Measurements from ENCODE around the gene EPHX1.
"Not testable (repeated sequence)": the region's sequence is repeated elsewhere in the genome, so short reads cannot be mapped to it uniquely, and the experiment has no call there.

EPHX1 gene

DNA sequence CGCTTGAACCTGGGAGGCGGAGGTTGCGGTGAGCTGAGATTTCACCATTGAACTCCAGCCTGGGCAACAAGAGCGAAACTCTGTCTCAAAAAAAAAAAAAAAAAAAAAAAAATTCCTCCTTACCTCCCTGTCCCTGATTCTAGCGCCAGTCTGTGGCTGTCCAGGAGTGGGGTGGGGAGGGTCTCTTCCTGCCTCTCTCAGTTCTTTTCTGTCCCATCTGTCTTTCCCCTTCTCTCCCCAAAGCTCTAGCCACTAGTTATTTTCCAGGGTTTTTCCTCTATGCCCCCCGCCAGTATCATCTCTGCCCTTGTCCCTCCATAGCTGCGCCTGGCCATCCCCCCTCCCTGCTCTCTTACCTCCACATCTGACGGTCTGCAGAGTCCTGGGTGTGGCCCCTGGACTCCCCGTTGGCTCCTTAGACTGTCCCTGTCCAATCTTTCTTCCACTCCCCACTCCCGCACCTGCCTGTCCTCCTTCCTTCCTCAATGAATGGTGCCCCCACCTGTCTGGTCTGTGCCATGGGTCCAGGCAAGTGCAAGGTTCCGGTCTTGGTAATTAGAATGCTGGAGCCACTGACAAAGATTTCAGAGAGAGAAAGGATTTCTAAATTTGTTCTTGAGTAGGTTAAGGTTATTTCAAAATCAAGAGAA lies 73.8 kb downstream of the EPHX1 start:
- no peak for DNase-seq

- DNase-seq: no peak
Observed at GRCh38 chr1:225885336-225885735, 75.4 kb downstream of the EPHX1 start.

- no peak for DNase-seq
Observed at GRCh38 chr1:225886159-225887029, 76.5 kb downstream of the EPHX1 start.

GRCh38 chr1:225887030-225887314 lies 77.0 kb downstream of the EPHX1 start:
- no peak for DNase-seq

DNA sequence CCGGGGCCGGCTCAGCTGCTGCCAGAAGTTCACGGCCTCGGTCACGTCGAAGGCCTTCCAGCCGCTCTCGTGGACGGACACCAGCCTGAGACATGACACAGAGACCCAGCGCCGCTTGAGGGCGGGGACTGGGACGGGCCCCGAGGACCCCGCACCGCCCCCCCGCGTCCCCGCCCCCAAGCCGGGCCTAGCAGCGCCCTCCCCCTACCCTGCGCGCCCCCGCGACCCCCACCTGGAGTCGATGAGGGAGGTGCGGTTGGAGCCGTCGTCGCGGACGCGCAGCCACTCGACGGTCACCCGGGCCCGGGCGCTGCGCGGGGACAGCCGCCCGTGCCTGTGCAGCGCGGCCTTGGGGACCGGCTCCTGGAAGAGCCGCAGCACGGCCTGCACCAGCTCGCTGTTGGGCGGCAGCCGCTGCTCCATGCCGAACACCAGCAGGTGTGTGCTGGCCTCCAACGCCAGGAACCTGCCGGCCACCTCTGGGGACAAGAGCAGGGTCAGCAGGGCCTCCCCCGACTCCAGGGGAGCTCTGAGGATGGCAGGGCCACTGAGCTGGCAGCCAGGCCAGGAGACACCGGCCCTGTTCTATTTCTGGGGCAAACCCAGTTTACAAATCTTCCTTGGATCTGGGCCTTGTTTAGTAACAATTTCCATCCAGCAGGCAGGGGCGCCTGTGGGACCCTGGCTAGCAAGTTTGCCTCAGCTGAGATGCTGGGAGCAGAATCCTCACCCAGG lies 77.8 kb downstream of the EPHX1 start:
- DNase-seq: not testable (repeated sequence)

DNA sequence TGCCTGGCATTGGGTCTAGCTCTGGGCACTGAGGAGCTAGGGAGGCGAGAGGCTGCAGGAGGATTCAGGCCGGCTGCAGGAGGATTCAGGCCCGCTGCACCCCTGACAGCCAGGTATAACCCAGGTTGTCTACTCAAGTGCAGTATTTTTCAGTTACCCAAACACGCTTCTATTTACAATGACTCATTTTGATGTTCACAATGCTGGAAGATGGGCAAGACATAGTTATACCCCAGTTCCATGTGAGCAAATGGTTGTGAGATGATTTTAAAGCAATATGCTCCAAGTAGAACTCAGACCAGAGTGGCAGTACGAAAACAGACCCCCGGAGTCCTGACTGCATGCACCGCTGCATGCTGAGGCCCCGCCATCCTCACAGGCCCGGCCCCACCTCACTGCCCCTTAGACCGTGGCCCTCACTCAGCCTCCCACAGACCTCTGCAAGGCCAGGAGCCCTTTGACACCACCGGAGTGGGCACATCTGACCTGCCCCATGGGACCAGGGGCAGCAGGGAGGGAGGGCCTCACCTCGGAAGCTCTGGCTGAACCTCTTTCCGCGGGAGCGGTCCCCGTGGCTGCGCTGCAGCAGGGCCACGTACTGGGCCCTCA lies 78.5 kb downstream of the EPHX1 start:
- no peak for DNase-seq

DNA sequence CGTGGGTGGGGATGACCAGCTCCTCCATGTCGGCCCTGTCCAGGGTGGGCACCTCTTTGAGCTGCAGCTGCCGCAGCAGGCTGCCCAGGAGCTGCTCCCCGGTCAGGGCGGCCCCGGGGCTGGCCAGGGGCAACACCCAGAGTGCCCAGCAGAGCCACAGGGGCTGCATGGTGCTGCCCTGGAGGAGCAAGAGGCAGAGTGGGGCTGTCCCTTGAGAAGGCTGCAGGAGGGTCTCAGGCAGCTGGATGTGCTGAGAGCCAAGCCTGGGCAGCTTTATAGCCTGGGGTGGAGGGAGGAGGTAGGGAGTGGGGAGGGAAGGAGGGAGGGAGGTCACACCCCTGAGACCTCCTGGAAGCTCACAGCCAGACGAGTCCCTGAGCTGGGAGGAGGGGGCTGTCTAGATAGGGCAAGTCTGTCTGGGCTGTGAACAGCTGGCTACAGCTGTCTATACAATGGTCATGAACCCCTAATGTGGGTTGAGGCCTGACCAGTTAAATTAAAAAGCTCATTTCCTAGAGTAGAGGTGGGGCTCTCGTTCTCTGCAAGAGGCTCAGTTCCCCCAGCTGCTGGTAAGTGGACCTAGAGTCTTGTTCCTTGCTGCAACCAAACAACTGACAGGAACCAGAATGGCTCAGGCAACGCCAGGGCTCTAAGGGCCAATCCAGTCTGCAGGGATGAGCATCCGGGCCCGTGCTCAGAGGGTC lies 79.1 kb downstream of the EPHX1 start, which contains the start of gene LEFTY1:
Gene LEFTY1 (minus strand): TSS at position 249 of the 704 bp plus-strand sequence. CDS start 80 bp downstream, at position 169.
- no peak for DNase-seq

DNA sequence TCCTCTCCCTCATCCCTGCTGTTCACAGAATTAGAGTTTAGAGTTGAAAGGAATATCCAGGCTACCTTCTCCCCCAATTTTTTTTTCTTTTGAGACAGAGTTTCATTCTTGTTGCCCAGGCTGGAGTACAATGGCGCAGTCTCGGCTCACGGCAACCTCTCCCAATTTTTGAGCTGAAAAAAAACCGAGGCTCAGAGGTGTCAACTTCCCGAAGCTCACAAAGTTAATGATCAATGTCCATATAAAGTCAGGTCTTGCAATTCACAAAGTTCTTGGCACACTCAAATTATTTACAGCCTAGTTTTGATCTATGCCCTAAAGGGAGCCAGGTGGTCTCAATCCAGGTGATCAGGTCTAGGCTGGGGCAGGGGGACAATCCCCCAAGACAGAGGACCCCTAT lies 79.8 kb downstream of the EPHX1 start:
- DNase-seq: no peak

- DNase-seq: no peak
Observed at GRCh38 chr1:225890346-225891228, 80.7 kb downstream of the EPHX1 start.

DNA sequence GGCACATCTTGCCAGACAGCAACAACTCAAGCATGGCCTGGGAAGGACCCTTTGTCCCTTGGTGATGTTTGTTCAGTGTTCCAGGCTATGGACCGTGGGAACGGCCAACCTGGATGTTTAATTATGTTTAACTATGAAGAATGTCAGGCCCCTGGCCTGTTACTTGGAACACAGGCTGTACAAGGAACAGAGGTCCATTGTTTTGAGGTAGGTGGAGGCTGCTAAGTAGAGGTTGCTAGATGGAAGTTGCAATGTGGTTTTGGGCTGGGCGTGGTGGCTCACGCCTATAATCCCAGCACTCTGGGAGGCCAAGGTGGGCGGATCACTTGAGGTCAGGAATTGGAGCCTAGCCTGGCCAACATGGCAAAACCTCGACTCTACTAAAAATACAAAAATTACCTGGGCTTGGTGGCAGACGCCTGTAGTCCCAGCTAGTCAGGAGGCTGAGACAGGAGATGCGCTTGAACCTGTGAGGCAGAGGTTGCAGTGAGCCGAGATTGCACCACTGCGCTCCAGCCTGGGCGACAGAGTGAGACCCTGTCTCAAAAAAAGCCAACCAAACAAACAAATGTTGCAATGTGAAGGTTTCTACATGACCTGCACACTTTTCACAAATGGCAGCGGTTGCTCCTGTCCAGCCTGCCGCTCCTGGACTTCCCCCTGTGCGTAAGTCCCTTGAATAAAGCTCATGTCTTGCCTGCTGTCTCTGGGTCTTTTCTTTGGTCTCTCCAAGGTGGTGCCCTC lies 81.5 kb downstream of the EPHX1 start:
- no peak for DNase-seq

DNA sequence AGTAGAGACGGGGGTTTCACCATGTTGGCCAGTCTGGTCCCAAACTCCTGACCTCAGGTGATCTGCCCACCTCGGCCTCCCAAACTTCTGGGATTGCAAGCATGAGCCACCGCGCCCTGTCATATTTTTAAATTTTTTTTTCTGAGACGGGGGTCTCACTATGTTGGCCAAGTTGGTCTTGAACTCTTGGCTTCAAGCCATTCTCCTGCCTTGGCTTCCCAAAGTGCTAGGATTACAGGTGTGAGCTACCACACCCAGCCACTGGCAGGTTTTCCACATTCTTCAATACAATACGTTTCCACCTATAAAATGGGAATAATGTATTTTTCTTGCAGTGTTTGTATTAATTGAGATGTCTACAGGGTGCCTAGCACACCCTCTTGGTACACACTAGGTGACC lies 82.4 kb downstream of the EPHX1 start:
- DNase-seq: no peak
